GM12891 (cell line): ENCODE data around the gene ALK.

Experiments
- PAX5 ChIP-seq: IDR thresholded peaks from 2 replicates; pipeline ENCODE4 v1.6.1; 2011; ENCODE audit warnings: low read length, moderate library complexity, mild to moderate bottlenecking; ENCODE audit not compliant: insufficient read depth, severe bottlenecking
- POLR2A ChIP-seq: IDR thresholded peaks from 2 replicates; pipeline ENCODE4 v1.6.1; 2011; ENCODE audit warnings: low read depth, low read length, control low read depth
- POLR2AphosphoS5 ChIP-seq: IDR thresholded peaks from 2 replicates; pipeline ENCODE4 v1.6.1; 2011; ENCODE audit warnings: low read depth, low read length, control low read depth
- SPI1 ChIP-seq: IDR thresholded peaks from 2 replicates; pipeline ENCODE4 v1.6.1; 2011; ENCODE audit warnings: low read depth, low read length, control low read depth
- TAF1 ChIP-seq: IDR thresholded peaks from 2 replicates; pipeline ENCODE4 v1.6.1; 2011; ENCODE audit warnings: low read depth, low read length, control low read depth

GRCh38 chr2:29806461-29806860, 114.9 kb downstream of the ALK start:
- TF ChIP-seq POLR2AphosphoS5 (no peak), POLR2A (no peak), TAF1 (no peak), SPI1 (no peak), PAX5 (no peak)
